GM18870 (cell line): ENCODE data around the gene B4GALT6.

Source experiments
- ATAC-seq: cut with Tn5 transposase; IDR thresholded peaks from one replicate; pipeline ENCODE4 v1.9.1; 2021; ENCODE audit warnings: moderate library complexity; ENCODE audit not compliant: unreplicated experiment

B4GALT6 gene

GRCh38 chr18:31598021-31598805, 86.2 kb downstream of the B4GALT6 start:
- ATAC-seq, result no peak

GRCh38 chr18:31596081-31596872, 88.1 kb downstream of the B4GALT6 start:
- ATAC-seq, result no peak

GRCh38 chr18:31595121-31595771, 89.1 kb downstream of the B4GALT6 start:
- ATAC-seq, result no peak

DNA sequence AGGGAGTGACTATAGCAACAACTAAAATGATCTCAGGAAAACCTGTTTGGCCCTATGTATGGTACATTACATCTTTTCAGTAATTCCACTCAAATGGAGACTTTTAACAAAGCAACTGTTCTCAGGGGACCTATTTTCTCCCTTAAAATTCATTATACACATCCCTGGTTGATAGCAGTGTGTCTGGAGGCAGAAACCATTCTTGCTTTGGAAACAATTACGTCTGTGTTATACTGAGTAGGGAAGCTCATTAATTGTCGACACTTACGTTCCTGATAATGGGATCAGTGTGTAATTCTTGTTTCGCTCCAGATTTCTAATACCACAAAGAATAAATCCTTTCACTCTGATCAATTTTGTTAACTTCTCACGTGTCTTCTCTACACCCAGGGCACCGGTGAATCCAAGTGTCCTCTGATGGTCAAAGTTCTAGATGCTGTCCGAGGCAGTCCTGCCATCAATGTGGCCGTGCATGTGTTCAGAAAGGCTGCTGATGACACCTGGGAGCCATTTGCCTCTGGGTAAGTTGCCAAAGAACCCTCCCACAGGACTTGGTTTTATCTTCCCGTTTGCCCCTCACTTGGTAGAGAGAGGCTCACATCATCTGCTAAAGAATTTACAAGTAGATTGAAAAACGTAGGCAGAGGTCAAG, 91.7 kb downstream of the B4GALT6 start:
- no peak for ATAC-seq

GRCh38 chr18:31591628-31592027, 92.8 kb downstream of the B4GALT6 start, which contains the start of gene TTR:
Gene TTR, plus strand, starts transcription at chr18:31591877. Its CDS starts 26 bp downstream, at chr18:31591903.
- ATAC-seq, result no peak

DNA sequence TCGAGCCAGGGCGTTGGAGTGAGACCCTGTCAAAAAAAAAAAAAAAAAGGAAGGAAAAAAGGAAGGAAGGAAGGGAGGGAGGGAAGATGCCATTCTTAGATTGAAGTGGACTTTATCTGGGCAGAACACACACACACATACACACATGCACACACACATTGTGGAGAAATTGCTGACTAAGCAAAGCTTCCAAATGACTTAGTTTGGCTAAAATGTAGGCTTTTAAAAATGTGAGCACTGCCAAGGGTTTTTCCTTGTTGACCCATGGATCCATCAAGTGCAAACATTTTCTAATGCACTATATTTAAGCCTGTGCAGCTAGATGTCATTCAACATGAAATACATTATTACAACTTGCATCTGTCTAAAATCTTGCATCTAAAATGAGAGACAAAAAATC, 93.3 kb downstream of the B4GALT6 start:
- no peak for ATAC-seq

- no peak for ATAC-seq
Observed at GRCh38 chr18:31590570-31590969, 93.8 kb downstream of the B4GALT6 start.

GRCh38 chr18:31587529-31587928, 96.9 kb downstream of the B4GALT6 start:
- no peak for ATAC-seq

- no peak for ATAC-seq
Observed at GRCh38 chr18:31586616-31587015, 97.8 kb downstream of the B4GALT6 start.

DNA sequence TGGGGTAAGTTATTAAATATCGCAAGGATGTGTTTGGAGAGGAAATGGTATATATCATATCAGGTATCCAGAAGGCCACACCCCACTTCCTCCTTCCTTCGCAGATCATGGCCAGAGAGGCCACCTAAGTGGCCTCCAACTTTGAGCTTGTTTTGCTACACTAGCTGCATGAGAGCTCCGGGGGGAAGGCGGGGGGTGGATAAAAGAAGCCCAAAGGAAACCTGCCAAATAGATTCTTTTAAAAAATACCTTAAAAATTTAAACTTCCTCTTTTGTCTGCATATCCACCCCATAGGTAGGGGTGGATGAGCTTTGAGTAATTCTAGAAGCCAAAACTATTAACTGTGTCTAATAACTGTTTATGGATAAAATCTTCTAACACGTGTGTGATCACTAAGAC, 98.4 kb downstream of the B4GALT6 start:
- ATAC-seq, result no peak

DNA sequence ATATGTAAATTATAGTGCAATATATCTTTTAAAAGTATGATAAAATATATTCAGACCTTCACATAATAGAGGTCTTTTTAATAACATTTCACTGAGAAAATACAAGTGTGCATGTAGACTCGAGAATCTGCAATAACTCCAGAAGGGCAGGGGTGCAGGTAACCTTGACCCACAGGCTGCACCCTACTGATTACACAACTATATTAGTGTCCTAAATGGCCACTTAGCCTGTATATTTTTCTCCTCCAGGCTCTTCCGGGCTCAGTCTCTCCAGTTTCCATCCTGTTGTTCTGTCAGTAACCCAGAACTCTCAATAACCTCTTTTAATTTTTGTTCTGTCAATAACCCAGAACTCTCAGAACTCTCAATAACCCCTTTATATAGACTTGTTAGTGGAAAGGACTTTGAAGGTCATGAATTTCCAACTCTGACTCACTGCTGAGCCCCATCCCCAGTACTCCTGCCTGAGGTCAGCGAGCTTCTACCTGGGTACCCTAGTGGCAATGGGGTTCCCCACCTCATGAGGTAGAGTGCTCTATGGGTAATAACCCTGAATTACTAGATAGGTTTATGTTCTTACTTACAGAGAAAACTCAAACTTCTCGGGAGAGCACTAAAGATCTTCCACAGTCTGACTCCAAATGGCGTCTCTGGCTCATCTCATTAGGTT, 101.1 kb downstream of the B4GALT6 start:
- ATAC-seq, result no peak

DNA sequence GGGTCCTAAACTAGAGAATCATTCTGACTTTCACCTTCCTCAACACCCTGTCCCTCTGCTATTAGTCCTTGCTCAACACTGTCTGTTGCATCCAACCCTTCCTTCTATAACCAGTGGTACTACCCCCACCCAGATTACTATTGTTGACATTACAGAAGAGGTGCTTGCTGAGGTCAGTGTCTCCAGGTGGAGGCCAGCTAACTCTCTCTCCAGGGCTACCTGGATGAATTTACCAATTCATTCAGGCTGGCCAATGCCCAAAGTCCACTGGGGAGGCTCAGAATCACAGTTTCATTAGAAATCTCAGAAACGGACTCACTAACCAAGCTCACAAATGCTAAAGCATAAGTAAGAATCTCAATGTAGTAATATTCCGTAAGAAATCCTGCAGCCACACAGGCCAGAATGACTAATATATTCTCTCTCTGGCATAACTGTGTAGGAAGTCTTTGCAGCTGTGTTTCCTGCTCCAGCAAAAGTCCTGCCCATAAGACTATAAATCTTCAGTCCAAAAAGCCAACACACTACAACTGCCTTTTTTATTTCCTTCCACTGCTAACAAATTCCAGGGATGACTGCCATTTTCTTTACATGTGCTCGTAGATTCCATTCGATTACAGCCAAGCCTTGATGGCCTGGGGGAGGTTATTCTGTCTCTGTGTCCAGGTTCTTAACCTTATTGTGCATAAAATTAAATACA, 102.7 kb downstream of the B4GALT6 start:
- ATAC-seq, result no peak

GRCh38 chr18:31579375-31579774, 105.0 kb downstream of the B4GALT6 start:
- ATAC-seq, result no peak

- ATAC-seq, result no peak
Observed at GRCh38 chr18:31578126-31578525, 106.3 kb downstream of the B4GALT6 start.

DNA sequence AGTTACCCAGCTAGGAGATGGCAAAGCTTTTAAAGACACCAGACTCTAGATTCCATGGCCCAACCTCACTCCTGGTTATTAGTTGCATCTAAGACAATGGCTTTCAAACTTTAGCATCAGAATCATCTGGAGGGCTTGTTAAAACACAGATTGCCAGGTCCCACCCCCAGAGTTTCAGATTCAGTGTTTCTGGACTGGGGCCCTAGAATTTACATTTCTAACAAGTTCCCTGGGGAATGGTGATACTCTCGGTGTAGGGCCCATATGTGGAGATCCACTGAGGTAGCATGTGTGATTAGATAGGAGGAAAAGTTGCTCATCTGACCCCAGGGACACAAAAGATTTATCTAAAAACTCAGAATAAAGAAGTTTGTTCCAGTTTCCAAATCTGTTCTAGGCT, 107.2 kb downstream of the B4GALT6 start:
- ATAC-seq, result peak; percentile 27

DNA sequence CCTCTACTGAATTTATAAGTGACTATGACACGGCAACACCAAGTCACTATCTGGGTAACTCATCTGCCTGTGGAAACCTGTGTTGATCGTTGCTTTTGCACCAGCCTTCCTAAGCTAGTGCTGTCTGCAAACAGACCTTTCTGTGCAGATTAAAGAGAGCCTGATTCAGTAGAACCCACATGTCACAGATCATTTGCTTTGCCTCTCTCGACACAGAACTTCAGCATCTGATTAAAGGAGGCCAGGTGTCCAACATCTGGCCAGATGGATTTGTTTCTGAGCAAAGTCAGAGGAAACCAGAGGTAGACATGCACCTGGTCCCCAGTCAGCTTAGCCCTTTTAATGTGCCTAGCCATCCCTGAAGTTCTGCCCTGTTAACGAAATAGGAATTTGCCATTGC, 107.7 kb downstream of the B4GALT6 start:
- ATAC-seq, result peak; percentile 46

GRCh38 chr18:31575515-31576257, 108.7 kb downstream of the B4GALT6 start:
- ATAC-seq, result no peak

- no peak for ATAC-seq
Observed at GRCh38 chr18:31574359-31574758, 110.0 kb downstream of the B4GALT6 start.
